ENCODE measurements around the gene SEMA3A.

DNA sequence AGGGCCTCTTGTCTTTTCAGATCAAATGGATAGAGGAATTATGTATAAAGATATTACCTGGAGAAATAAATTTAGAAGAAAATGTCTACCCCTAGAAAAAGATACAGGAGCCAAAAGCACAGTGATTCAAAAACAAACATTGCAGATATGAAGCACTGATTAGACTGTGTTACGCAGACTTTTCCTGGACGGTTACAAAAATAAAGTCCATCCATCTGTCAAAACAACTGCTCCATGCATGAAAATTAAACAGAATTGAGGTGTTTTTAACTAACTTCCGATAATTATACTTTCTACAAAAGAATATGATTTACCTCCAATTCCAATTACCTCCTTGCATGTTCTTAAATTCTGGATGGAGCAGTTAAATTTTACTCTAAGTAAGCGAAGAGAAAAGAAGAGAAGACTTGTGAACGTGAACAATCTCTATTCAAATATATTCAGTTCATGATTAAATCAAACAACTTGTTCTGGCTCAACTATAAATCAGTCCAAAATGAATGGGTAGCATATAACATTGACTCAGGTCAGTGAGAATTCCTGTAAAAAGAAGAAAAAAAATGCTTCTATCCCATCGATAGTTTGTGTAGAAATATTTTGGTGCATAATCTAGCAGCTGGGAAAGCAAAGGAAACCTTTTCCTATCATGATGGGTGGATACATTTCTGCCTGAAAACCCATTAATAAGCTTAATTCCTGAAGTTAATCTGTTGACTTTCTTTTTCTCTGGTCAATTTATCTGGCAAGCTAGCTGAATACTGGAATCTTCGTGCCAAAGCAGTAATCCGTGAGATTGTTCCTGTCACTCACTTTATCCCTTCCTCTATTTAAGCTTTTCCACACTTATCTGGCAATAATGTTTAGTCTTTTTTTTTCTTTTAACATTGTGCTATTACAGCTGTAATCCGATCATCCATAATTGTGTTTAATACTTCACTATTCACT lies 80.4 kb downstream of the SEMA3A start:
- TF ChIP-seq RARB (CRISPR knock-in tag; IDR thresholded peaks at IDR 0.05) (no peak), TCF4 (CRISPR knock-in tag; IDR thresholded peaks at IDR 0.05; ENCODE audit: borderline replicate concordance) (no peak), ARNTL (CRISPR knock-in tag; IDR thresholded peaks at IDR 0.05; ENCODE audit: borderline replicate concordance, low read depth) (no peak), ZFP3 (CRISPR knock-in tag; IDR thresholded peaks at IDR 0.05) (no peak), GLIS3 (CRISPR knock-in tag; IDR thresholded peaks at IDR 0.05) (no peak), ZNF70 (CRISPR knock-in tag; IDR thresholded peaks at IDR 0.05) (no peak), ZFP30 (CRISPR knock-in tag; IDR thresholded peaks at IDR 0.05) (no peak), ZNF565 (CRISPR knock-in tag; conservative IDR thresholded peaks at IDR 0.05; ENCODE audit: low read depth) (no peak), SNAI2 (CRISPR knock-in tag; IDR thresholded peaks at IDR 0.05) (no peak), CSDC2 (CRISPR knock-in tag; IDR thresholded peaks at IDR 0.05) (no peak)
- TF ChIP-seq, protein P1, sequence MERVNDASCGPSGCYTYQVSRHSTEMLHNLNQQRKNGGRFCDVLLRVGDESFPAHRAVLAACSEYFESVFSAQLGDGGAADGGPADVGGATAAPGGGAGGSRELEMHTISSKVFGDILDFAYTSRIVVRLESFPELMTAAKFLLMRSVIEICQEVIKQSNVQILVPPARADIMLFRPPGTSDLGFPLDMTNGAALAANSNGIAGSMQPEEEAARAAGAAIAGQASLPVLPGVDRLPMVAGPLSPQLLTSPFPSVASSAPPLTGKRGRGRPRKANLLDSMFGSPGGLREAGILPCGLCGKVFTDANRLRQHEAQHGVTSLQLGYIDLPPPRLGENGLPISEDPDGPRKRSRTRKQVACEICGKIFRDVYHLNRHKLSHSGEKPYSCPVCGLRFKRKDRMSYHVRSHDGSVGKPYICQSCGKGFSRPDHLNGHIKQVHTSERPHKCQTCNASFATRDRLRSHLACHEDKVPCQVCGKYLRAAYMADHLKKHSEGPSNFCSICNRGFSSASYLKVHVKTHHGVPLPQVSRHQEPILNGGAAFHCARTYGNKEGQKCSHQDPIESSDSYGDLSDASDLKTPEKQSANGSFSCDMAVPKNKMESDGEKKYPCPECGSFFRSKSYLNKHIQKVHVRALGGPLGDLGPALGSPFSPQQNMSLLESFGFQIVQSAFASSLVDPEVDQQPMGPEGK (CRISPR knock-in tag; IDR thresholded peaks at IDR 0.05; ENCODE audit: borderline replicate concordance): no peak
- TF ChIP-seq, protein P2, sequence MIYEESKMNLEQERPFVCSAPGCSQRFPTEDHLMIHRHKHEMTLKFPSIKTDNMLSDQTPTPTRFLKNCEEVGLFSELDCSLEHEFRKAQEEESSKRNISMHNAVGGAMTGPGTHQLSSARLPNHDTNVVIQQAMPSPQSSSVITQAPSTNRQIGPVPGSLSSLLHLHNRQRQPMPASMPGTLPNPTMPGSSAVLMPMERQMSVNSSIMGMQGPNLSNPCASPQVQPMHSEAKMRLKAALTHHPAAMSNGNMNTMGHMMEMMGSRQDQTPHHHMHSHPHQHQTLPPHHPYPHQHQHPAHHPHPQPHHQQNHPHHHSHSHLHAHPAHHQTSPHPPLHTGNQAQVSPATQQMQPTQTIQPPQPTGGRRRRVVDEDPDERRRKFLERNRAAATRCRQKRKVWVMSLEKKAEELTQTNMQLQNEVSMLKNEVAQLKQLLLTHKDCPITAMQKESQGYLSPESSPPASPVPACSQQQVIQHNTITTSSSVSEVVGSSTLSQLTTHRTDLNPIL (CRISPR knock-in tag; IDR thresholded peaks at IDR 0.05; ENCODE audit: low read depth): no peak
